ENCODE results near the gene BMP8A.
"Not testable (repeated sequence)": the region's sequence is repeated elsewhere in the genome, so short reads cannot be mapped to it uniquely, and the experiment has no call there.

The BMP8A gene

DNA sequence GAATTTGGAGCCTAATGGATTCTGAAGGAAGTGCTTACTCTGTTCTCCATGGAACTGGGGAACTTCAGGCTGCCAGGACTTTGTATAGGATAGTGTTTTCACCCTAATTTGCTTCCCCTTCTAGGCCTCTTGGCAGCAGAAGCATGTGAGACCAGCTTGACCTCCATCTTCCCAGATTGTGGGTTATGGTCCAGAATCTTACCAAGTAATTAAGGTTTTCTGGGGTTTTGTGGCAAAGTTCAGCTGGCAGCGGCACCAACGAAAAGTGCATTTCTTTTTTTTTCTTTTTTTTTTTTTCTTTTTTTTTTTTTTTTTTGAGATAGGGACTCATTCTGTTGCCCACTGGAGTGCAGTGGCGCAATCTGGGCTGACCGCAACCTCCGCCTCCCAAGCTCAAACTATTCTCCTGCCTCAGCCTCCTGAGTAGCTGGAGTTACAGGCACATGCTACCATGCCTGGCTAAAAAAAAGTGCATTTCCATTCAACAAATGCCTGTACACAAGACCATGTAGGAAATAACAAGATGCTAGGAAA is 3.4 kb upstream of the BMP8A start:
- H3K36me3 ChIP-seq (ENCODE audit: insufficient read depth, low read length) = peaks cover 42% of the 10 kb centered on the region; the same call in 1 of the 2 replicates
- no peak overlapping the region for H3K4me3 ChIP-seq (ENCODE audit: low read length, poor library complexity, severe bottlenecking)
- H3K4me2 ChIP-seq (ENCODE audit: low read depth, low read length, poor library complexity, severe bottlenecking) = no peak overlapping the region
- H2AFZ ChIP-seq (ENCODE audit: low read length) = no peak overlapping the region
- H3K27me3 ChIP-seq (ENCODE audit: insufficient read depth, low read length, poor library complexity, severe bottlenecking) = no peaks in the 10 kb centered on the region
- no peaks in the 10 kb centered on the region for H3K9me3 ChIP-seq (ENCODE audit: insufficient read depth, low read depth, low read length)
- H3K79me2 ChIP-seq (ENCODE audit: insufficient read depth, low read length) = no peaks in the 10 kb centered on the region
- H4K20me1 ChIP-seq (ENCODE audit: insufficient read depth, low read length, poor library complexity, severe bottlenecking) = no peaks in the 10 kb centered on the region
- H3K9me2 ChIP-seq (replicated peaks; ENCODE audit: low read depth, low read length) = no peaks in the 10 kb centered on the region
- no peak overlapping the region for H3K9ac ChIP-seq (ENCODE audit: low read depth, low read length, poor library complexity, severe bottlenecking)
- no peaks in the 10 kb centered on the region for H3F3A ChIP-seq (ENCODE audit: low read depth)
- TF ChIP-seq EZH2phosphoT487 (IDR thresholded peaks at IDR 0.05; ENCODE audit: borderline replicate concordance) = no peak
- no peaks in the 10 kb centered on the region for H3K4me1 ChIP-seq (ENCODE audit: insufficient read depth, low read length, poor library complexity, severe bottlenecking)

DNA sequence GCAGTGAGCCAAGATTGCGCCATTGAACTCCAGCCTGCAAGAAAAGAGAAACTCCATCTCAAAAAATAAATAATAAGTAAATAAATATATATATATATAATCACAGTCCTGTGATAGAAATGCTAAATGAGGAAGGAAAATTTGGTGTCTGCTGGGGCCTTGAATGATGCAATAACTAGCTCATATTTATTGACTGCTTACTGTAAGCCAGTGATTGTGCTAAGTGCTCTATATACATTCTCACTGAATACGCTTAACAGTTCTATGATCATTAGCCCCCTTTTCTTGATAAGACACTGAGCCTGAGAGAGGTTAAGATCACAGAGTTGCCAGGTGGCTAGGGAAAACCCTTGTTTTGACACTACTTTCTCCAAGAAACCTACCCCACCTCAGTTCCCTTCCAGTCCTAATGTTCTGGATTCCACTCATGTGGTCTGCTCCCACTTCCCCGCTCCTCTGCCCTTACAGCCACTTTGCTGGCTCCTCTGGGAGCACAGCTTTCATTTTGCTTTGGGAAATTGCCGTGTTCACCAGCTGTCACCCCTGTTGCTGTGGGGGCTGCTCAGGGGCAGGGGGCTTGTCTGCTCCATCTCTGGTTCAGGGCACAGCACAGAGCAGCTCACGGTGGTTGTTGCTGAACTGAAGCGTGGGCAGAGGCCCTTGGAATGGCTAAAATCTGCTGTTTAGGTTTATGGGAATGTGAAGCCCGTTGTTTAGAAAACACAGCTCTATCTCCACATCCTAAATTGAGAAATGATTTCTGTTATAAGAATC is 2.5 kb upstream of the BMP8A start:
- no peaks in the 10 kb centered on the region for H3K9me3 ChIP-seq (ENCODE audit: insufficient read depth, low read depth, low read length)
- H4K20me1 ChIP-seq (ENCODE audit: insufficient read depth, low read length, poor library complexity, severe bottlenecking) = no peaks in the 10 kb centered on the region
- no peak overlapping the region for H3K4me2 ChIP-seq (ENCODE audit: low read depth, low read length, poor library complexity, severe bottlenecking)
- no peaks in the 10 kb centered on the region for H3K4me1 ChIP-seq (ENCODE audit: insufficient read depth, low read length, poor library complexity, severe bottlenecking)
- no peak overlapping the region for H3K9ac ChIP-seq (ENCODE audit: low read depth, low read length, poor library complexity, severe bottlenecking)
- peaks cover 35% of the 10 kb centered on the region; the same call in 1 of the 2 replicates for H3K36me3 ChIP-seq (ENCODE audit: insufficient read depth, low read length)
- TF ChIP-seq EZH2phosphoT487 (IDR thresholded peaks at IDR 0.05; ENCODE audit: borderline replicate concordance) = no peak
- H3K9me2 ChIP-seq (replicated peaks; ENCODE audit: low read depth, low read length) = no peaks in the 10 kb centered on the region
- H2AFZ ChIP-seq (ENCODE audit: low read length) = no peak overlapping the region
- no peaks in the 10 kb centered on the region for H3K27me3 ChIP-seq (ENCODE audit: insufficient read depth, low read length, poor library complexity, severe bottlenecking)
- H3F3A ChIP-seq (ENCODE audit: low read depth) = no peaks in the 10 kb centered on the region
- H3K4me3 ChIP-seq (ENCODE audit: low read length, poor library complexity, severe bottlenecking) = no peak overlapping the region
- no peaks in the 10 kb centered on the region for H3K79me2 ChIP-seq (ENCODE audit: insufficient read depth, low read length)

DNA sequence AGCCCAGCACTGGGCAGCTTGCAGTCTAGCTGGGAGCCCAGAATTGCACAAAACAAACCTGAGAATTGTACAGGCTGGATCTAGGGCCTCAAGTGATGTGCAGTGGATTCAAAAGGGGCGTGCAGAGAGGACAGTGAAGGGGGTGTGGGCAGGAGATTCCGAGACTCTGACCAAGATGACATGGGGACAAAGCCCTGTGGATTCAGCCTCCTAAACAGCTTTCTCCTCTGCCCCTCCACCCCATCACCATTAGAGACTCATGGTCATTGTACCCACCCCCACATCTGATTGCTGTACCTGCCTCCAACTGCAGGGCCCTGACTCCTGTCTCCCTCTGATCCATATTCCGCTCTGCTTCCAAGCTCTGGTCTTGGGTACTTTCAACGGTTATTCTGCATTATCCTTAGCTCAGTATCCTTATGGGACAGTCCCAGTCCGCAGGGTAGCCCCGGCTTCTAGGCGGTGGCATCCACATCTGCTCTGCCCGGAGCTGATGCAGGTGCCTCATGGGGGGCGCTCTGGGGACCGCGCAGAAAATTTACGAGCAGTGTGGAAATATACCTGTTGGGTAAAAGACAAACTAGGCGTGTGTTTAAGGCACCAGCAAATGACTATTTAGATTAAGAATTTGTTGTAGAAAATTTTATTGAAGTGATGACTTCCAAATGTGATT is 1.7 kb upstream of the BMP8A start:
- Histone ChIP-seq H3K9me2 (replicated peaks; ENCODE audit: low read depth, low read length) (no peaks in the 10 kb centered on the region), H3K36me3 (ENCODE audit: insufficient read depth, low read length) (peaks cover 28% of the 10 kb centered on the region; the same call in 1 of the 2 replicates), H2AFZ (ENCODE audit: low read length) (no peak overlapping the region), H3K27me3 (ENCODE audit: insufficient read depth, low read length, poor library complexity, severe bottlenecking) (no peaks in the 10 kb centered on the region), H3K4me1 (ENCODE audit: insufficient read depth, low read length, poor library complexity, severe bottlenecking) (no peaks in the 10 kb centered on the region), H3K9ac (ENCODE audit: low read depth, low read length, poor library complexity, severe bottlenecking) (no peak overlapping the region), H3K79me2 (ENCODE audit: insufficient read depth, low read length) (no peaks in the 10 kb centered on the region), H4K20me1 (ENCODE audit: insufficient read depth, low read length, poor library complexity, severe bottlenecking) (no peaks in the 10 kb centered on the region), H3K4me3 (ENCODE audit: low read length, poor library complexity, severe bottlenecking) (no peak overlapping the region), H3K9me3 (ENCODE audit: insufficient read depth, low read depth, low read length) (no peaks in the 10 kb centered on the region), H3K4me2 (ENCODE audit: low read depth, low read length, poor library complexity, severe bottlenecking) (no peak overlapping the region), H3F3A (ENCODE audit: low read depth) (no peaks in the 10 kb centered on the region)
- TF ChIP-seq, protein P1, sequence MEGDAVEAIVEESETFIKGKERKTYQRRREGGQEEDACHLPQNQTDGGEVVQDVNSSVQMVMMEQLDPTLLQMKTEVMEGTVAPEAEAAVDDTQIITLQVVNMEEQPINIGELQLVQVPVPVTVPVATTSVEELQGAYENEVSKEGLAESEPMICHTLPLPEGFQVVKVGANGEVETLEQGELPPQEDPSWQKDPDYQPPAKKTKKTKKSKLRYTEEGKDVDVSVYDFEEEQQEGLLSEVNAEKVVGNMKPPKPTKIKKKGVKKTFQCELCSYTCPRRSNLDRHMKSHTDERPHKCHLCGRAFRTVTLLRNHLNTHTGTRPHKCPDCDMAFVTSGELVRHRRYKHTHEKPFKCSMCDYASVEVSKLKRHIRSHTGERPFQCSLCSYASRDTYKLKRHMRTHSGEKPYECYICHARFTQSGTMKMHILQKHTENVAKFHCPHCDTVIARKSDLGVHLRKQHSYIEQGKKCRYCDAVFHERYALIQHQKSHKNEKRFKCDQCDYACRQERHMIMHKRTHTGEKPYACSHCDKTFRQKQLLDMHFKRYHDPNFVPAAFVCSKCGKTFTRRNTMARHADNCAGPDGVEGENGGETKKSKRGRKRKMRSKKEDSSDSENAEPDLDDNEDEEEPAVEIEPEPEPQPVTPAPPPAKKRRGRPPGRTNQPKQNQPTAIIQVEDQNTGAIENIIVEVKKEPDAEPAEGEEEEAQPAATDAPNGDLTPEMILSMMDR (conservative IDR thresholded peaks at IDR 0.05; ENCODE audit: low read length) = no peak
- TF ChIP-seq EZH2phosphoT487 (IDR thresholded peaks at IDR 0.05; ENCODE audit: borderline replicate concordance) = no peak

GRCh38 chr1:39490596-39491145 is 765 bp upstream of the BMP8A start:
- no peaks in the 10 kb centered on the region for H3K9me3 ChIP-seq (ENCODE audit: insufficient read depth, low read depth, low read length)
- H3K4me2 ChIP-seq (ENCODE audit: low read depth, low read length, poor library complexity, severe bottlenecking) = no peak overlapping the region
- H3K36me3 ChIP-seq (ENCODE audit: insufficient read depth, low read length) = peaks cover 18% of the 10 kb centered on the region; the same call in 1 of the 2 replicates
- H4K20me1 ChIP-seq (ENCODE audit: insufficient read depth, low read length, poor library complexity, severe bottlenecking) = no peaks in the 10 kb centered on the region
- H3K4me3 ChIP-seq (ENCODE audit: low read length, poor library complexity, severe bottlenecking) = no peak overlapping the region
- H3K4me1 ChIP-seq (ENCODE audit: insufficient read depth, low read length, poor library complexity, severe bottlenecking) = no peaks in the 10 kb centered on the region
- H3F3A ChIP-seq (ENCODE audit: low read depth) = no peaks in the 10 kb centered on the region
- TF ChIP-seq, protein P1 (conservative IDR thresholded peaks at IDR 0.05; ENCODE audit: low read length) = no peak
- no peak for TF ChIP-seq EZH2phosphoT487 (IDR thresholded peaks at IDR 0.05; ENCODE audit: borderline replicate concordance)
- no peaks in the 10 kb centered on the region for H3K9me2 ChIP-seq (replicated peaks; ENCODE audit: low read depth, low read length)
- no peak overlapping the region for H2AFZ ChIP-seq (ENCODE audit: low read length)
- no peak overlapping the region for H3K9ac ChIP-seq (ENCODE audit: low read depth, low read length, poor library complexity, severe bottlenecking)
- no peaks in the 10 kb centered on the region for H3K27me3 ChIP-seq (ENCODE audit: insufficient read depth, low read length, poor library complexity, severe bottlenecking)
- no peaks in the 10 kb centered on the region for H3K79me2 ChIP-seq (ENCODE audit: insufficient read depth, low read length)

DNA sequence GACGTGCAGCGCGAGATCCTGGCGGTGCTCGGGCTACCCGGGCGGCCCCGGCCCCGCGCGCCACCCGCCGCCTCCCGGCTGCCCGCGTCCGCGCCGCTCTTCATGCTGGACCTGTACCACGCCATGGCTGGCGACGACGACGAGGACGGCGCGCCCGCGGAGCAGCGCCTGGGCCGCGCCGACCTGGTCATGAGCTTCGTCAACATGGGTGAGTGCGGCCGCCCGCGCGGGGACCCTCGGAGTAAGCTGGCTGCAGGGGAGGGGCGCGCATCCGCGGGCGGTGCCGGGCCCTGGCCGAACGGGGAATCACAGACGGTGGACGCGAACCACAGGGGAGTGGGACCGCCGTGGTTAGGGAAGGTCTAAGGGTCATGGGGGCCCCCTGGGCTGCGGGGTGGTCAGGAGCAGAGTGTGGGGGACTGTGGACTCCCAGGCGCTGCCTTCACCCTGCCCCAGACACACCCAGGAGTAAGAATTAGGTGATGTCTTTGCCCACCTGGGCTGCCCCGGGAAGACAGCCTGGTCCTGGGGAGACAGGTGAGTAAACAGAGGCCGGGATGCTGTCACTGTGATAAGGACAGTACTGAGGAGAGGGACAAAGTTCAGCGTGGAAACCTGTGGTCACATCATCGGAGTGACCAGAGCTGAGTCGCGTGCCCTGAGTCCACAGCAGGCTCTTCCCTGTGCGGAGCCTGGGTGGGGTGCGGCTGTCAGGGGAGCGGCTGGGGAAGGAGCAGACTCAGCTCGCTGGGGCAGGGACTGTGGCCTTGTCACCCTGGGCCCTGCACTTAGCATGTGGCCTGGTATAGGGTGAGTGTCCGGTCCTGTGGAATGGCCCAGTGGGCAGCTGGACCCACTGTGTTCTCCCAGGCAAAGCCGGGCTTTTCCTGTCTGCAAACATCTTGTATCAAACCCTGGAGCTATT is 944 bp downstream of the BMP8A start:
- not testable (repeated sequence) for H3K79me2 ChIP-seq (ENCODE audit: insufficient read depth, low read length); H2AFZ ChIP-seq (ENCODE audit: low read length); H3K4me1 ChIP-seq (ENCODE audit: insufficient read depth, low read length, poor library complexity, severe bottlenecking); H3K9me2 ChIP-seq (replicated peaks; ENCODE audit: low read depth, low read length); H3F3A ChIP-seq (ENCODE audit: low read depth); H3K27me3 ChIP-seq (ENCODE audit: insufficient read depth, low read length, poor library complexity, severe bottlenecking); H4K20me1 ChIP-seq (ENCODE audit: insufficient read depth, low read length, poor library complexity, severe bottlenecking); H3K9me3 ChIP-seq (ENCODE audit: insufficient read depth, low read depth, low read length); H3K4me2 ChIP-seq (ENCODE audit: low read depth, low read length, poor library complexity, severe bottlenecking); H3K9ac ChIP-seq (ENCODE audit: low read depth, low read length, poor library complexity, severe bottlenecking); H3K36me3 ChIP-seq (ENCODE audit: insufficient read depth, low read length); H3K4me3 ChIP-seq (ENCODE audit: low read length, poor library complexity, severe bottlenecking)
